PC-3 (cell line): ENCODE measurements around the gene RBP4. TPM values are rescaled to one million over a fixed set of nuclear protein-coding genes. Genes with fewer than 3 reads are reported as not detected.

Source experiments
- ATAC-seq: fragments of 200-7000 bp; cut with Tn5 transposase; 2 replicates; pipeline ENCODE4 v1.9.1; 2020; ENCODE audit warnings: mild to moderate bottlenecking, moderate library complexity
- BruUV-seq: library from RNA; stranded (reverse); fragments of 400-500 nt; replicated peaks from 2 replicates; lab custom pipeline; 2021; lab: Mats Ljungman, UMichigan
- CTCF ChIA-PET: fragments of 300-600 bp; sonication (Branson Sonifier 250); formaldehyde crosslinking; loops from one replicate; lab custom pipeline; 2022; ENCODE audit warnings: antibody characterized with exemption; lab: Charles Lee
- POLR2A ChIA-PET: fragments of 300-600 bp; sonication (Branson Sonifier 250); formaldehyde crosslinking; loops from one replicate; lab custom pipeline; 2022; ENCODE audit warnings: antibody characterized with exemption; ENCODE audit not compliant: unreplicated experiment; lab: Charles Lee
- DNase-seq: peaks from one replicate; pipeline ENCODE4 v3.0.0-alpha.2; 2015
- H2AFZ ChIP-seq: fragments of 300-600 bp; sonication (generic); 2 replicates; pipeline ENCODE4 v1.6.0; 2016; ENCODE audit warnings: antibody characterized with exemption, low read length
- H3F3A ChIP-seq: fragments of 300-600 bp; sonication (generic); one replicate; pipeline ENCODE4 v1.6.0; 2017; ENCODE audit warnings: antibody characterized with exemption, low read length, control low read depth, mild to moderate bottlenecking; ENCODE audit not compliant: unreplicated experiment
- H3K27ac ChIP-seq: fragments of 300-600 bp; sonication (generic); 2 replicates; pipeline ENCODE4 v1.5.1; 2016; ENCODE audit warnings: mild to moderate bottlenecking, low read length
- H3K27me3 ChIP-seq: fragments of 300-600 bp; sonication (generic); 2 replicates; pipeline ENCODE4 v1.6.1; 2016; ENCODE audit warnings: low read length, mixed read lengths
- H3K36me3 ChIP-seq: fragments of 300-600 bp; sonication (generic); 2 replicates; pipeline ENCODE4 v1.6.1; 2016; ENCODE audit warnings: low read depth, mixed run types, low read length, mixed read lengths
- H3K4me1 ChIP-seq: fragments of 300-600 bp; sonication (generic); 2 replicates; pipeline ENCODE4 v1.5.1; 2016; ENCODE audit warnings: low read length; ENCODE audit not compliant: insufficient read depth
- H3K4me2 ChIP-seq: fragments of 300-600 bp; sonication (generic); 2 replicates; pipeline ENCODE4 v1.6.0; 2016; ENCODE audit warnings: low read length
- H3K4me3 ChIP-seq: fragments of 300-600 bp; sonication (generic); 2 replicates; pipeline ENCODE4 v1.5.1; 2016; ENCODE audit warnings: mild to moderate bottlenecking, low read length, mixed read lengths
- H3K79me2 ChIP-seq: fragments of 300-600 bp; sonication (generic); 2 replicates; pipeline ENCODE4 v1.6.1; 2017; ENCODE audit warnings: low read length, mixed read lengths
- H3K9ac ChIP-seq: fragments of 300-600 bp; sonication (generic); 2 replicates; pipeline ENCODE4 v1.6.0; 2016; ENCODE audit warnings: mild to moderate bottlenecking, low read length
- H3K9me2 ChIP-seq: fragments of 300-600 bp; sonication (generic); replicated peaks from 2 replicates; pipeline ENCODE4 v1.6.1; 2016; ENCODE audit warnings: mixed run types, low read length, mixed read lengths
- H3K9me3 ChIP-seq: fragments of 300-600 bp; sonication (generic); 2 replicates; pipeline ENCODE4 v1.6.1; 2016; ENCODE audit warnings: low read length, mixed read lengths
- H4K20me1 ChIP-seq: fragments of 300-600 bp; sonication (generic); 2 replicates; pipeline ENCODE4 v1.6.1; 2016; ENCODE audit warnings: low read length, mixed read lengths
- CTCF ChIP-seq: fragments of 300-600 bp; sonication (generic); conservative IDR thresholded peaks from 2 replicates; pipeline ENCODE4 v1.5.1; 2017; ENCODE audit warnings: antibody characterized with exemption, low read depth, mild to moderate bottlenecking, low read length
- EZH2 ChIP-seq: fragments of 300-600 bp; sonication (generic); IDR thresholded peaks from one replicate; pipeline ENCODE4 v1.6.1; 2017; ENCODE audit warnings: antibody characterized with exemption, mild to moderate bottlenecking, low read length; ENCODE audit not compliant: unreplicated experiment
- EZH2phosphoT487 ChIP-seq: fragments of 300-600 bp; sonication (generic); IDR thresholded peaks from 2 replicates; pipeline ENCODE4 v1.6.1; 2018; ENCODE audit warnings: mild to moderate bottlenecking, antibody characterized with exemption, low read length, borderline replicate concordance
- intact Hi-C: fragments of 100-400 bp; cut with micrococcal nuclease; formaldehyde crosslinking; loops from 2 replicates; pipeline ENCODE4 v1.9.0; 2023
- total RNA-seq: library from RNA; depleted of rRNA; stranded (reverse); fragments of >200 nt; gene quantifications from 2 replicates; pipeline ENCODE4 v1.2.3, GENCODE V29; 2014

The RBP4 gene
- total RNA-seq, 1 experiment from 2014 or later: 8.5 TPM

GRCh38 chr10:93579089-93579488, 21.9 kb downstream of the RBP4 start:
- ChIA-PET POLR2A (no interaction called here), CTCF (no interaction called here)
- intact Hi-C loops: loop anchor here (2.0 kb wide), 1 partner anchor 74 kb away; no protein-coding TSS in a partner anchor
- Histone ChIP-seq H3K27ac (peak overlapping the region; percentile 64), H4K20me1 (no peaks in the 10 kb centered on the region), H3F3A (peaks cover 12% of the 10 kb centered on the region), H2AFZ (peak overlapping the region; percentile 63; the same call in 1 of the 2 replicates), H3K9ac (peak overlapping the region; percentile 40), H3K4me1 (peaks cover 27% of the 10 kb centered on the region), H3K4me2 (peak overlapping the region; percentile 61; the same call in 1 of the 2 replicates), H3K79me2 (no peaks in the 10 kb centered on the region), H3K4me3 (peak overlapping the region; percentile 31; the same call in 1 of the 2 replicates), H3K27me3 (no peaks in the 10 kb centered on the region), H3K9me2 (no peaks in the 10 kb centered on the region), H3K9me3 (0 out of 2 replicates have a peak, but pooled peaks cover 7% of the 10 kb centered on the region), H3K36me3 (0 out of 2 replicates have a peak, but pooled peaks cover 2% of the 10 kb centered on the region)
- ATAC-seq (peak; percentile 87), DNase-seq (peak; percentile 92)
- no TSS peak for BruUV-seq
- TF ChIP-seq EZH2 (no peak), EZH2phosphoT487 (no peak), CTCF (no peak)

GRCh38 chr10:93577565-93577964, 23.5 kb downstream of the RBP4 start:
- no peaks in the 10 kb centered on the region for H3K79me2 ChIP-seq
- H3K4me2 ChIP-seq: peak overlapping the region; percentile 58
- no TSS peak for BruUV-seq
- POLR2A ChIA-PET: no interaction called here
- H3F3A ChIP-seq: peaks cover 12% of the 10 kb centered on the region
- H3K9ac ChIP-seq: peak overlapping the region; percentile 55
- H3K27me3 ChIP-seq: no peaks in the 10 kb centered on the region
- no peak overlapping the region for H3K4me3 ChIP-seq
- CTCF ChIA-PET: no interaction called here
- H4K20me1 ChIP-seq: no peaks in the 10 kb centered on the region
- H3K9me2 ChIP-seq: no peaks in the 10 kb centered on the region
- TF ChIP-seq EZH2phosphoT487 (no peak), CTCF (no peak), EZH2 (no peak)
- H3K36me3 ChIP-seq: 0 out of 2 replicates have a peak, but pooled peaks cover 2% of the 10 kb centered on the region
- H2AFZ ChIP-seq: peak overlapping the region; percentile 55; the same call in 1 of the 2 replicates
- intact Hi-C loops: no loop called here
- no peak for DNase-seq
- peaks cover 27% of the 10 kb centered on the region for H3K4me1 ChIP-seq
- H3K9me3 ChIP-seq: 0 out of 2 replicates have a peak, but pooled peaks cover 7% of the 10 kb centered on the region
- H3K27ac ChIP-seq: peak overlapping the region; percentile 91
- ATAC-seq: peak; percentile 5; the same call in 1 of the 2 replicates

- Histone ChIP-seq H3K9me3 (0 out of 2 replicates have a peak, but pooled peaks cover 7% of the 10 kb centered on the region), H3F3A (peaks cover 12% of the 10 kb centered on the region), H3K4me1 (peaks cover 27% of the 10 kb centered on the region), H3K4me3 (no peak overlapping the region), H3K79me2 (no peaks in the 10 kb centered on the region), H3K27me3 (no peaks in the 10 kb centered on the region), H3K9ac (peak overlapping the region; percentile 55), H3K9me2 (no peaks in the 10 kb centered on the region), H4K20me1 (no peaks in the 10 kb centered on the region), H3K36me3 (0 out of 2 replicates have a peak, but pooled peaks cover 2% of the 10 kb centered on the region), H3K4me2 (peak overlapping the region; percentile 58), H3K27ac (peak overlapping the region; percentile 91), H2AFZ (peak overlapping the region; percentile 55)
- no peak for TF ChIP-seq CTCF
- intact Hi-C loops: no loop called here
- CTCF ChIA-PET: no interaction called here
- ATAC-seq: peak; percentile 73
- POLR2A ChIA-PET: no interaction called here
- peak; percentile 78 for DNase-seq
- BruUV-seq: no TSS peak
These were observed 24.1 kb downstream of the RBP4 start for GRCh38 chr10:93576888-93577287.
